H9 (cell line): Measurements from ENCODE around the gene PJA2. TPM values are rescaled to one million over a fixed set of nuclear protein-coding genes. Genes with fewer than 3 reads are reported as not detected.

ENCODE experiments used
- DNase-seq: peaks from one replicate; pipeline ENCODE4 v3.0.0-alpha.2; 2017
- H2AFZ ChIP-seq: one replicate; pipeline ENCODE4 v1.6.1; 2013; ENCODE audit warnings: mild to moderate bottlenecking, low read length, control low read depth, moderate library complexity
- H2AK5ac ChIP-seq: 2 replicates; pipeline ENCODE4 v1.6.1; 2013; ENCODE audit warnings: low read length, control low read depth, mixed read lengths; ENCODE audit not compliant: insufficient read length
- H2BK120ac ChIP-seq: one replicate; pipeline ENCODE4 v1.6.1; 2013; ENCODE audit warnings: low read depth, mild to moderate bottlenecking, low read length, control low read depth, inconsistent platforms; ENCODE audit not compliant: poor library complexity, severe bottlenecking
- H2BK12ac ChIP-seq: 2 replicates; pipeline ENCODE4 v1.6.1; 2013; ENCODE audit warnings: low read length, control low read depth, mixed read lengths, low read depth; ENCODE audit not compliant: insufficient read length
- H2BK15ac ChIP-seq: 2 replicates; pipeline ENCODE4 v1.6.1; 2013; ENCODE audit warnings: low read depth, low read length, control low read depth
- H2BK20ac ChIP-seq: one replicate; pipeline ENCODE4 v1.6.1; 2013; ENCODE audit warnings: low read depth, mild to moderate bottlenecking, low read length, control low read depth, inconsistent platforms; ENCODE audit not compliant: poor library complexity, severe bottlenecking
- H2BK5ac ChIP-seq: 2 replicates; pipeline ENCODE4 v1.6.1; 2013; ENCODE audit warnings: low read length, control low read depth, mixed read lengths; ENCODE audit not compliant: insufficient read length
- H3K14ac ChIP-seq: 2 replicates; pipeline ENCODE4 v1.6.1; 2013; ENCODE audit warnings: low read length, control low read depth; ENCODE audit not compliant: insufficient read depth
- H3K18ac ChIP-seq: 2 replicates; pipeline ENCODE4 v1.6.1; 2013; ENCODE audit warnings: low read depth, mild to moderate bottlenecking, mixed read lengths, low read length, control low read depth; ENCODE audit not compliant: insufficient read length
- H3K23ac ChIP-seq: 2 replicates; pipeline ENCODE4 v1.6.1; 2013; ENCODE audit warnings: low read length, control low read depth, mixed read lengths, low read depth; ENCODE audit not compliant: insufficient read length
- H3K23me2 ChIP-seq: 2 replicates; pipeline ENCODE4 v1.6.1; 2013; ENCODE audit warnings: low read depth, mild to moderate bottlenecking, mixed read lengths, low read length, control low read depth; ENCODE audit not compliant: insufficient read length, poor library complexity, severe bottlenecking
- H3K27ac ChIP-seq: 2 replicates; pipeline ENCODE4 v1.5.1; 2013; ENCODE audit warnings: low read length, control low read depth, mixed read lengths, low read depth; ENCODE audit not compliant: insufficient read length
- H3K27me3 ChIP-seq: 2 replicates; pipeline ENCODE4 v1.6.1; 2013; ENCODE audit warnings: low read length, control low read depth, inconsistent platforms; ENCODE audit not compliant: insufficient read depth
- H3K4ac ChIP-seq: 2 replicates; pipeline ENCODE4 v1.6.1; 2013; ENCODE audit warnings: low read depth, mild to moderate bottlenecking, control low read depth, inconsistent platforms, low read length, moderate library complexity
- H3K4me1 ChIP-seq: 2 replicates; pipeline ENCODE4 v1.6.1; 2013; ENCODE audit warnings: low read length, control low read depth, inconsistent platforms; ENCODE audit not compliant: insufficient read depth
- H3K4me2 ChIP-seq: 2 replicates; pipeline ENCODE4 v1.6.1; 2013; ENCODE audit warnings: low read length, control low read depth, mixed read lengths; ENCODE audit not compliant: insufficient read length, insufficient read depth
- H3K56ac ChIP-seq: 2 replicates; pipeline ENCODE4 v1.6.1; 2013; ENCODE audit warnings: low read depth, mild to moderate bottlenecking, mixed read lengths, low read length, control low read depth; ENCODE audit not compliant: insufficient read length
- H3K79me1 ChIP-seq: 2 replicates; pipeline ENCODE4 v1.6.1; 2013; ENCODE audit warnings: low read depth, mild to moderate bottlenecking, moderate library complexity, low read length, control low read depth, inconsistent platforms; ENCODE audit not compliant: insufficient read depth, poor library complexity, severe bottlenecking
- H3K79me2 ChIP-seq: 2 replicates; pipeline ENCODE4 v1.6.1; 2013; ENCODE audit warnings: low read length, control low read depth, inconsistent platforms; ENCODE audit not compliant: insufficient read depth
- H3K9ac ChIP-seq: 2 replicates; pipeline ENCODE4 v1.6.1; 2013; ENCODE audit warnings: low read length, control low read depth, mixed read lengths; ENCODE audit not compliant: insufficient read length; ENCODE audit errors: extremely low read depth
- H3K9me3 ChIP-seq: one replicate; pipeline ENCODE4 v1.6.1; 2013; ENCODE audit warnings: low read depth, low read length, inconsistent platforms; ENCODE audit not compliant: control insufficient read depth
- H3T11ph ChIP-seq: one replicate; pipeline ENCODE4 v1.6.1; 2013; ENCODE audit warnings: mild to moderate bottlenecking, low read length, control low read depth, inconsistent platforms
- H4K20me1 ChIP-seq: one replicate; pipeline ENCODE4 v1.6.1; 2013; ENCODE audit not compliant: control insufficient read depth, insufficient read length, insufficient read depth
- H4K5ac ChIP-seq: 2 replicates; pipeline ENCODE4 v1.6.1; 2013; ENCODE audit warnings: low read depth, mild to moderate bottlenecking, mixed read lengths, low read length, control low read depth; ENCODE audit not compliant: insufficient read length
- H4K8ac ChIP-seq: replicated peaks from 2 replicates; pipeline ENCODE4 v1.6.1; 2013; ENCODE audit warnings: low read length, control low read depth, mixed read lengths, low read depth; ENCODE audit not compliant: insufficient read length
- H4K91ac ChIP-seq: 2 replicates; pipeline ENCODE4 v1.6.1; 2013; ENCODE audit warnings: low read depth, mild to moderate bottlenecking, moderate library complexity, mixed read lengths, low read length, control low read depth; ENCODE audit not compliant: insufficient read length
- H3K27ac Mint-ChIP-seq, 3 experiments: 2 replicates in 2 of 3; 3 replicates in 1 of 3; pipeline ENCODE4 v1.8.0; 2020 to 2021; ENCODE audit warnings: mixed read lengths in 3 of 3, mild to moderate bottlenecking in 1 of 3, moderate library complexity in 1 of 3
- H3K27me3 Mint-ChIP-seq: 2 replicates; pipeline ENCODE4 v1.8.0; 2021; ENCODE audit warnings: low read depth, mild to moderate bottlenecking, moderate library complexity, mixed read lengths
- H3K36me3 Mint-ChIP-seq, 3 experiments: 2 replicates in 2 of 3; 3 replicates in 1 of 3; pipeline ENCODE4 v1.8.0; 2020 to 2021; ENCODE audit warnings: low read depth in 3 of 3, mixed read lengths in 3 of 3; ENCODE audit not compliant: insufficient read depth in 1 of 3
- H3K4me1 Mint-ChIP-seq, 2 experiments: 2 replicates each; pipeline ENCODE4 v1.8.0; 2020; ENCODE audit warnings: mixed read lengths in 2 of 2
- H3K4me3 Mint-ChIP-seq, 2 experiments: 2 replicates in 1 of 2; 3 replicates in 1 of 2; pipeline ENCODE4 v1.8.0; 2020 to 2021; ENCODE audit warnings: mild to moderate bottlenecking in 2 of 2, mixed read lengths in 2 of 2, moderate library complexity in 1 of 2
- H3K9me3 Mint-ChIP-seq, 2 experiments: 2 replicates in 1 of 2; 3 replicates in 1 of 2; pipeline ENCODE4 v1.8.0; 2020; ENCODE audit warnings: mild to moderate bottlenecking in 2 of 2, mixed read lengths in 2 of 2, moderate library complexity in 1 of 2
- WGBS: extraction: QIAGEN DNeasy Blood & Tissue Kit; methylation state at CpG from one replicate; pipeline ENCODE4 v1.1.7; 2013; ENCODE audit warnings: missing lambda C conversion rate, low lambda C conversion rate, mixed read lengths; ENCODE audit not compliant: insufficient read length; ENCODE audit errors: extremely low coverage; 5-methylcytosine and 5-hydroxymethylcytosine counted together
- total RNA-seq: library from RNA; stranded (reverse); gene quantifications from 2 replicates; pipeline ENCODE4 v1.2.1, GENCODE V29; 2021
- TF ChIP-seq, protein P1 (sequence below): fragments of 200-600 bp; sonication (generic); conservative IDR thresholded peaks from 3 replicates; pipeline ENCODE4 v1.8.0; 2021; ENCODE audit warnings: antibody characterized with exemption, mild to moderate bottlenecking

Gene PJA2
- total RNA-seq, 1 experiment from 2014 or later = 41.5 TPM

- H2BK20ac ChIP-seq = no peak overlapping the region
- no peaks in the 10 kb centered on the region for H3K9me3 ChIP-seq
- no CpG with 5 or more reads among the region's 6 CpGs for WGBS
- H2AFZ ChIP-seq = no peak overlapping the region
- H3K56ac ChIP-seq = no peak overlapping the region
- H3K27ac ChIP-seq = no peak overlapping the region
- Mint-ChIP-seq H3K27me3 (no peaks in the 10 kb centered on the region), H3K9me3 (0 out of 5 replicates have a peak, but pooled peaks cover 0 to 3% of the 10 kb centered on the region in 2 experiments), H3K36me3 (no peaks in the 10 kb centered on the region), H3K27ac (peak overlapping the region in 1 of 3 experiments; percentile 55; a peak in 1 of 7 replicates), H3K4me1 (peaks cover 11 to 14% of the 10 kb centered on the region in 2 experiments), H3K4me3 (no peak overlapping the region)
- H3K4me1 ChIP-seq = no peaks in the 10 kb centered on the region; the same call in 1 of the 2 replicates
- H2BK15ac ChIP-seq = no peak overlapping the region
- no peaks in the 10 kb centered on the region for H4K20me1 ChIP-seq
- no peak overlapping the region for H3K9ac ChIP-seq
- H4K91ac ChIP-seq = no peak overlapping the region
- no peak overlapping the region for H4K8ac ChIP-seq
- no peak overlapping the region for H2AK5ac ChIP-seq
- no peak overlapping the region for H2BK5ac ChIP-seq
- H4K5ac ChIP-seq = no peak overlapping the region
- DNase-seq = no peak
- TF ChIP-seq, protein P1, sequence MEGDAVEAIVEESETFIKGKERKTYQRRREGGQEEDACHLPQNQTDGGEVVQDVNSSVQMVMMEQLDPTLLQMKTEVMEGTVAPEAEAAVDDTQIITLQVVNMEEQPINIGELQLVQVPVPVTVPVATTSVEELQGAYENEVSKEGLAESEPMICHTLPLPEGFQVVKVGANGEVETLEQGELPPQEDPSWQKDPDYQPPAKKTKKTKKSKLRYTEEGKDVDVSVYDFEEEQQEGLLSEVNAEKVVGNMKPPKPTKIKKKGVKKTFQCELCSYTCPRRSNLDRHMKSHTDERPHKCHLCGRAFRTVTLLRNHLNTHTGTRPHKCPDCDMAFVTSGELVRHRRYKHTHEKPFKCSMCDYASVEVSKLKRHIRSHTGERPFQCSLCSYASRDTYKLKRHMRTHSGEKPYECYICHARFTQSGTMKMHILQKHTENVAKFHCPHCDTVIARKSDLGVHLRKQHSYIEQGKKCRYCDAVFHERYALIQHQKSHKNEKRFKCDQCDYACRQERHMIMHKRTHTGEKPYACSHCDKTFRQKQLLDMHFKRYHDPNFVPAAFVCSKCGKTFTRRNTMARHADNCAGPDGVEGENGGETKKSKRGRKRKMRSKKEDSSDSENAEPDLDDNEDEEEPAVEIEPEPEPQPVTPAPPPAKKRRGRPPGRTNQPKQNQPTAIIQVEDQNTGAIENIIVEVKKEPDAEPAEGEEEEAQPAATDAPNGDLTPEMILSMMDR = no peak
- no peaks in the 10 kb centered on the region for H3K79me1 ChIP-seq
- no peak overlapping the region for H2BK120ac ChIP-seq
- H3K79me2 ChIP-seq = no peaks in the 10 kb centered on the region
- H3K23ac ChIP-seq = no peak overlapping the region
- no peak overlapping the region for H3K4ac ChIP-seq
- H3K23me2 ChIP-seq = no peaks in the 10 kb centered on the region
- no peak overlapping the region for H2BK12ac ChIP-seq
- H3T11ph ChIP-seq = no peak overlapping the region
- no peak overlapping the region for H3K14ac ChIP-seq
- no peaks in the 10 kb centered on the region for H3K27me3 ChIP-seq
- H3K4me2 ChIP-seq = no peak overlapping the region
- no peak overlapping the region for H3K18ac ChIP-seq
Measured at GRCh38 chr5:109299557-109299956, 110.2 kb downstream of the PJA2 start.
